ENCODE measurements around the gene NCK1. TPM values are rescaled to one million over a fixed set of nuclear protein-coding genes. Genes with fewer than 3 reads are reported as not detected.

Gene NCK1
- total and polyA plus RNA-seq, 9 of the 15 experiments (the other 6 are each of a cell fraction or from before 2014, with no cell fraction given), result 17.3 to 30.5 (median 25.0) TPM

DNA sequence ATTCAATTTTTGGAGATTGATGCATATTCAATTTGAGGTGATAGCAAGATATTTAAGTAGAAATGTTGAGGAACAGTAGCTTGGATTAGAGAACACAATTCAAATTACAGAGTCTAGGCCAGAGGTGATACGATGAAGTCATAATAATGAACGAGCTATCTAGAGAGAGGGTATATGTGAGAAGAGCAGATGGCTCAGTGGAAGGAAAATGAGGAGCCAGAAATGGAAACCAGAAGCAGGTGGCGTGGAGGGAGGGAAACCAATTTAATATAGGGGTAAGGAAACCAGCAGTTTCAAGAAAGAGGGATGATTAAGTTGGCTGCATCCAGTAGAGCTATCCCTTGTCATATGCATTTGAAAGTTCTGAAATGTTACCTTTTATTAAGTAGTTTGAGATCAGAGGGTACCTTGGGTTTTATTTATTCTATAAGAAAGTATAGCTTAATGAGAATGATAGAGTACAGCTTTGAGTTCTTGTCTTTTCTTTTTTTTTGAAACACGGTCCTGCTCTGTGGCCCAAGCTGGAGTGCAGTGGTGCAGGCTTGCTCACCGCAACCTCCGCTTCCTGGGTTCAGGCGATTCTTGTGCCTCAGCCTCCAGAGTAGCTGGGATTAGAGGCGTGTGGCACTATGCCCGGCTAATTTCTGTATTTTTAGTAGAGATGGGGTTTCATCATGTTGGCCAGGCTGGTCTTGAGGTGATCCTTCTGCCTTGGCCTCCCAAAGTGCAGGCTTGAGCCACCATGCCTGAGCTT is 22.1 kb downstream of the NCK1 start:
- no peak overlapping the region for H3K27ac ChIP-seq (ENCODE audit: extremely low read depth, low read depth, low read length)
- WGBS (ENCODE audit: insufficient coverage, low coverage, missing lambda C conversion rate), result 84% methylated on average over 8 of the region's 9 CpGs
- no TSS peak for BruUV-seq (replicated peaks)
- no peak overlapping the region for H2AFZ ChIP-seq (ENCODE audit: low read depth, low read length)
- H3K4me3 ChIP-seq, result no peak overlapping the region
- H3K36me3 ChIP-seq (ENCODE audit: control insufficient read depth, insufficient read depth, low read length), result no peaks in the 10 kb centered on the region; the same call in 2 of the 3 replicates
- DNase-seq (ENCODE audit: extremely low read depth in 1 of 4, low spot score in 3 of 4), result no peak
- intact Hi-C loops (cut with micrococcal nuclease) (no loop called here), in situ Hi-C loops (cut with MboI) (no loop called here)
- TF ChIP-seq ZNF699 (CRISPR knock-in tag; IDR thresholded peaks at IDR 0.05; ENCODE audit: insufficient replicate concordance), result no peak
- TF ChIP-seq HOXB6 (CRISPR knock-in tag; IDR thresholded peaks at IDR 0.05; ENCODE audit: borderline replicate concordance), result no peak
- TF ChIP-seq MCM5 (IDR thresholded peaks at IDR 0.05; ENCODE audit: low read depth), result no peak
- TF ChIP-seq E2F3 (CRISPR knock-in tag; IDR thresholded peaks at IDR 0.05), result no peak
- FAIRE-seq, result no peak
- ATAC-seq, result no peak
- peaks cover 81% of the 10 kb centered on the region for H3K79me2 ChIP-seq (ENCODE audit: control insufficient read depth, insufficient read depth, low read length)
- no peaks in the 10 kb centered on the region for H3K9me1 ChIP-seq (ENCODE audit: control insufficient read depth, insufficient read depth, low read length)
- no peaks in the 10 kb centered on the region for H3K27me3 ChIP-seq (ENCODE audit: control insufficient read depth in 2 of 2, insufficient read depth in 2 of 2, low read length in 2 of 2)
- 0 out of 2 replicates have a peak, but pooled peaks cover 7% of the 10 kb centered on the region for H4K20me1 ChIP-seq (replicated peaks; ENCODE audit: control insufficient read depth, insufficient read depth, low read length)
- H3K4me2 ChIP-seq (ENCODE audit: insufficient read depth, low read length), result no peak overlapping the region
- ChIA-PET CTCF (ENCODE audit: low intra/inter-chr PET ratio) (no interaction called here), POLR2A (interaction anchor here (1.5 kb wide), 1 partner anchor 15 kb away, joined by 6 read pairs; no protein-coding TSS in a partner anchor)
- H3K4me1 ChIP-seq (replicated peaks in 1 of 2; ENCODE audit: control insufficient read depth in 2 of 2, insufficient read depth in 2 of 2, low read length in 2 of 2), result peaks cover 0 to 2% of the 10 kb centered on the region in 2 experiments; a peak in 1 of 5 replicates
- H3K9ac ChIP-seq (ENCODE audit: insufficient read depth in 1 of 2, low read depth in 2 of 2, low read length in 2 of 2), result no peak overlapping the region; a peak in 1 of 4 replicates
- no peaks in the 10 kb centered on the region; the same call in 1 of the 2 replicates for H3K9me3 ChIP-seq (replicated peaks; ENCODE audit: control insufficient read depth, insufficient read depth, low read depth, low read length)
